Activated CD4-positive, alpha-beta memory T cell treated with anti-CD3 and anti-CD28 coated beads for 36 hours (primary cell): ENCODE results near the gene CEP250. TPM values are rescaled to one million over a fixed set of nuclear protein-coding genes. Genes with fewer than 3 reads are reported as not detected.
A peak's percentile ranks its signal among the peaks of the same experiment; 100 is the strongest.

Source experiments
- CTCF ChIA-PET: fragments of 350-600 bp; sonication (Branson Sonifier 250); formaldehyde crosslinking; loops from one replicate; lab custom pipeline; 2021; ENCODE audit warnings: antibody characterized with exemption, inconsistent platforms; lab: Charles Lee
- POLR2A ChIA-PET: fragments of 350-600 bp; sonication (Branson Sonifier 250); formaldehyde crosslinking; loops from one replicate; lab custom pipeline; 2021; ENCODE audit warnings: antibody characterized with exemption; lab: Charles Lee
- DNase-seq: peaks from one replicate; pipeline ENCODE4 v3.0.0-alpha.2; 2020
- H3K27ac Mint-ChIP-seq: one replicate; pipeline ENCODE4 v1.8.0; 2021; ENCODE audit warnings: mixed read lengths
- H3K27me3 Mint-ChIP-seq: one replicate; pipeline ENCODE4 v1.8.0; 2021; ENCODE audit warnings: mixed read lengths
- H3K36me3 Mint-ChIP-seq: one replicate; pipeline ENCODE4 v1.8.0; 2021; ENCODE audit warnings: mixed read lengths
- H3K4me1 Mint-ChIP-seq: one replicate; pipeline ENCODE4 v1.8.0; 2021; ENCODE audit warnings: low read depth, mixed read lengths
- H3K4me3 Mint-ChIP-seq: one replicate; pipeline ENCODE4 v1.8.0; 2021; ENCODE audit warnings: mild to moderate bottlenecking, mixed read lengths
- H3K9me3 Mint-ChIP-seq: one replicate; pipeline ENCODE4 v1.8.0; 2021; ENCODE audit warnings: mixed read lengths
- intact Hi-C: fragments of 100-400 bp; cut with micrococcal nuclease; formaldehyde crosslinking; loops from one replicate; pipeline ENCODE4 v1.15.1; 2023
- total RNA-seq, 2 experiments: library from RNA; stranded (reverse); gene quantifications; one replicate each; pipeline ENCODE4 v1.2.3, GENCODE V29; 2021

CEP250 gene, protein sequence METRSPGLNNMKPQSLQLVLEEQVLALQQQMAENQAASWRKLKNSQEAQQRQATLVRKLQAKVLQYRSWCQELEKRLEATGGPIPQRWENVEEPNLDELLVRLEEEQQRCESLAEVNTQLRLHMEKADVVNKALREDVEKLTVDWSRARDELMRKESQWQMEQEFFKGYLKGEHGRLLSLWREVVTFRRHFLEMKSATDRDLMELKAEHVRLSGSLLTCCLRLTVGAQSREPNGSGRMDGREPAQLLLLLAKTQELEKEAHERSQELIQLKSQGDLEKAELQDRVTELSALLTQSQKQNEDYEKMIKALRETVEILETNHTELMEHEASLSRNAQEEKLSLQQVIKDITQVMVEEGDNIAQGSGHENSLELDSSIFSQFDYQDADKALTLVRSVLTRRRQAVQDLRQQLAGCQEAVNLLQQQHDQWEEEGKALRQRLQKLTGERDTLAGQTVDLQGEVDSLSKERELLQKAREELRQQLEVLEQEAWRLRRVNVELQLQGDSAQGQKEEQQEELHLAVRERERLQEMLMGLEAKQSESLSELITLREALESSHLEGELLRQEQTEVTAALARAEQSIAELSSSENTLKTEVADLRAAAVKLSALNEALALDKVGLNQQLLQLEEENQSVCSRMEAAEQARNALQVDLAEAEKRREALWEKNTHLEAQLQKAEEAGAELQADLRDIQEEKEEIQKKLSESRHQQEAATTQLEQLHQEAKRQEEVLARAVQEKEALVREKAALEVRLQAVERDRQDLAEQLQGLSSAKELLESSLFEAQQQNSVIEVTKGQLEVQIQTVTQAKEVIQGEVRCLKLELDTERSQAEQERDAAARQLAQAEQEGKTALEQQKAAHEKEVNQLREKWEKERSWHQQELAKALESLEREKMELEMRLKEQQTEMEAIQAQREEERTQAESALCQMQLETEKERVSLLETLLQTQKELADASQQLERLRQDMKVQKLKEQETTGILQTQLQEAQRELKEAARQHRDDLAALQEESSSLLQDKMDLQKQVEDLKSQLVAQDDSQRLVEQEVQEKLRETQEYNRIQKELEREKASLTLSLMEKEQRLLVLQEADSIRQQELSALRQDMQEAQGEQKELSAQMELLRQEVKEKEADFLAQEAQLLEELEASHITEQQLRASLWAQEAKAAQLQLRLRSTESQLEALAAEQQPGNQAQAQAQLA (N-terminal part only)
- 10 to 100 TPM; 47.2 to 60.8 TPM for total RNA-seq

DNA sequence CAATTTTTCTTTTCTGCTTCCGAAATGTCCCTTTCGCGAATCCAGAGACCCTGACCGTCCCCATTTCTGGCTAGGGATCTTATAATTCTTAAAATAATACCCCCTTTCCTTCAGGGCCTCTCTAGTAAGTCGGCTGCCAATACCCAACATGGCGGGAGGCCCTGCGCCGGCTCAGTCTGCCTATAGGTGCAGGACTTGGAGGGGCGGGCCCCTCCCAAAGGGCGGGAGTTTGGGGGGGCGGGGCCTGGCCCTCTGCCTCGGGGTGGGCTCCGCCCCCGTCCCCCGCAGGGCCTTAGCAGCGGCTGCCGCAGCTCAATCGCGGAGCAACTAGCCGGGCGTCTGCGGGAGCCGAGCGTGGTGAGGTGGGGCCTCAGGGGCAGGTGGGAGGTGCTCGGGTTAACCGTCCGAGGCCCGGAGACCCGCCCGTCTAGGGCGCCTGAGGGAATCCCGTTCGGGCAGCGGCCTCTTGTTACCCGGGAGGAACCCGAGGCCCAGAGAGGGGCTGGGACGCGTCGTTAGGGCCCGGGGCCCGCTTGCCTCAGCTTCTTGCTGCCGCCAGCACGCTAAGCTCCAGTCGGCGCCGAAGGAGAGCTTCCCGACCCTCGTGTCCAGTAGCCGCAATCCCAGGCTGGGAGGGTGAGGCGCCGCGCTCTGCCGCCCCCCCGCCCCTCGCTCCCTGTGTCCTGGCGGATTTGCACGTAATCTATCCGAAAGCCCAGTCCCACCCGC, at the start of gene CEP250:
CEP250 (plus strand) TSS at position 718 of the 729 bp plus-strand sequence. CDS start 6,770 bp downstream, outside the sequence.
- Mint-ChIP-seq H3K4me1 (peaks cover 28% of the 10 kb centered on the region), H3K9me3 (no peaks in the 10 kb centered on the region), H3K36me3 (no peaks in the 10 kb centered on the region), H3K4me3 (peak within 1 kb of the TSS; percentile 88), H3K27ac (peak within 1 kb of the TSS; percentile 97), H3K27me3 (no peaks in the 10 kb centered on the region)
- intact Hi-C loops: loop anchor here (1.0 to 10.0 kb wide), 6 partner anchors 87 to 360 kb away; partner anchors contain the start of genes CPNE1, EDEM2, ERGIC3 and RBM12
- peak; percentile 95 for DNase-seq
- POLR2A ChIA-PET: interaction anchor here (0.6 to 2.1 kb wide), 15 partner anchors 10 to 439 kb away, joined by 3 to 15 read pairs (median 4); partner anchors contain the start of genes EDEM2, ERGIC3 and RBM39
- CTCF ChIA-PET: interaction anchor here (0.9 to 3.9 kb wide), 10 partner anchors 9 to 499 kb away, joined by 3 to 49 read pairs (median 6); partner anchors contain the start of genes EIF6 and SCAND1

DNA sequence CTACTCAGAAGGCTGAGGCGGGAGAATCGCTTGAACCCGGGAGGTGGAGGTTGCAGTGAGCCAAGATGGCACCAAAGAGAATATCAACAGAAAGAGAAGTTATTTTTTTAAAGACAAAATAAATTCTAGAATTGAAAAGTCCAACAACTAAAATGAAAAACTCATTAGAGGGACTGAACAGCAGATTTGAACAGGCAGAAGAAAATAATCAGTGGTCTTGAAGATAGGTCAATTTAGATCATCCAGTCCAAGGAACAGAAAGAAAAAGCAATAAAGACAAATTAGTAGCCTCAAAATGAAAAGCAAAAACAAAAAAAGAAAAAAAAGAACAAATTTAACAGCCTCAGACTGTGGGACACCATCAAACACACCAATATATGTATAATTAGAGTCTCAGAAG, 49.6 kb upstream of the CEP250 start:
- CTCF ChIA-PET: interaction anchor here (1.2 kb wide), 1 partner anchor 11 kb away, joined by 3 read pairs; no protein-coding TSS in a partner anchor
- Mint-ChIP-seq H3K4me3 (no peak overlapping the region), H3K27me3 (no peaks in the 10 kb centered on the region), H3K36me3 (peaks cover 36% of the 10 kb centered on the region), H3K27ac (no peak overlapping the region), H3K9me3 (peaks cover 9% of the 10 kb centered on the region), H3K4me1 (peaks cover 13% of the 10 kb centered on the region)
- POLR2A ChIA-PET: no interaction called here
- DNase-seq: no peak
- intact Hi-C loops: no loop called here

- Mint-ChIP-seq H3K9me3 (peaks cover 9% of the 10 kb centered on the region), H3K27me3 (no peaks in the 10 kb centered on the region), H3K27ac (no peak overlapping the region), H3K4me1 (peaks cover 20% of the 10 kb centered on the region), H3K36me3 (peaks cover 36% of the 10 kb centered on the region), H3K4me3 (no peak overlapping the region)
- no peak for DNase-seq
- intact Hi-C loops: no loop called here
- POLR2A ChIA-PET: interaction anchor here (0.6 kb wide), 1 partner anchor 62 kb away, joined by 4 read pairs; no protein-coding TSS in a partner anchor
- CTCF ChIA-PET: no interaction called here
These were observed 47.1 kb upstream of the CEP250 start for GRCh38 chr20:35408270-35408669.

GRCh38 chr20:35409542-35409941, 45.9 kb upstream of the CEP250 start:
- no peak for DNase-seq
- Mint-ChIP-seq H3K27ac (no peak overlapping the region), H3K9me3 (peaks cover 9% of the 10 kb centered on the region), H3K27me3 (no peaks in the 10 kb centered on the region), H3K4me3 (no peak overlapping the region), H3K4me1 (peaks cover 19% of the 10 kb centered on the region), H3K36me3 (peaks cover 31% of the 10 kb centered on the region)
- CTCF ChIA-PET: no interaction called here
- intact Hi-C loops: no loop called here
- POLR2A ChIA-PET: no interaction called here

GRCh38 chr20:35410613-35411012, 44.8 kb upstream of the CEP250 start:
- peaks cover 23% of the 10 kb centered on the region for H3K36me3 Mint-ChIP-seq
- no peaks in the 10 kb centered on the region for H3K27me3 Mint-ChIP-seq
- ChIA-PET CTCF (no interaction called here), POLR2A (no interaction called here)
- no peak for DNase-seq
- intact Hi-C loops: loop anchor here (5.0 kb wide), 1 partner anchor 37 kb away; no protein-coding TSS in a partner anchor
- H3K9me3 Mint-ChIP-seq: peaks cover 6% of the 10 kb centered on the region
- no peak overlapping the region for H3K27ac Mint-ChIP-seq
- H3K4me1 Mint-ChIP-seq: peaks cover 11% of the 10 kb centered on the region
- H3K4me3 Mint-ChIP-seq: peak overlapping the region; percentile 89

DNA sequence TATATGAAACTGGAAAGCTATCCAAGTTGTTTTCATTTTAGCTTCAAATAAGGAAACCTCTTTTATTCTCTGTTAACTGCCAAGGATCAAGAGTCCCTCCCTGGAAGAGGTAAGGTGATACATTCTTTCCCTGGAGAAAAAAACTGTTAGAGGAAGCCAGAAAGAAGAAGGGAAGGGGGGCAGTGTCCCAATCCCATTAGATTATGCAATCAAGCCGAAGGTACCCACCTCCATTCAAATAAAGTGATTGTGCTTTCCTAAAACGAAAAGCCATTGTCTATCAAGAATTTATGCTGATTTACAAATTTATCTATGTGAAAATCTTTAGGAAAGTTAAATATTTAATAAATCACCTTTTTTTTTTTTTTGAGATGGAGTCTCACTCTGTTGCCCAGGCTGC, 34.1 kb upstream of the CEP250 start:
- no peak overlapping the region for H3K4me3 Mint-ChIP-seq
- peaks cover 11% of the 10 kb centered on the region for H3K27me3 Mint-ChIP-seq
- H3K36me3 Mint-ChIP-seq: no peaks in the 10 kb centered on the region
- no peaks in the 10 kb centered on the region for H3K4me1 Mint-ChIP-seq
- H3K9me3 Mint-ChIP-seq: no peaks in the 10 kb centered on the region
- no peak for DNase-seq
- intact Hi-C loops: no loop called here
- ChIA-PET CTCF (interaction anchor here (0.7 kb wide), 1 partner anchor 26 kb away, joined by 3 read pairs; no protein-coding TSS in a partner anchor), POLR2A (no interaction called here)
- no peak overlapping the region for H3K27ac Mint-ChIP-seq

DNA sequence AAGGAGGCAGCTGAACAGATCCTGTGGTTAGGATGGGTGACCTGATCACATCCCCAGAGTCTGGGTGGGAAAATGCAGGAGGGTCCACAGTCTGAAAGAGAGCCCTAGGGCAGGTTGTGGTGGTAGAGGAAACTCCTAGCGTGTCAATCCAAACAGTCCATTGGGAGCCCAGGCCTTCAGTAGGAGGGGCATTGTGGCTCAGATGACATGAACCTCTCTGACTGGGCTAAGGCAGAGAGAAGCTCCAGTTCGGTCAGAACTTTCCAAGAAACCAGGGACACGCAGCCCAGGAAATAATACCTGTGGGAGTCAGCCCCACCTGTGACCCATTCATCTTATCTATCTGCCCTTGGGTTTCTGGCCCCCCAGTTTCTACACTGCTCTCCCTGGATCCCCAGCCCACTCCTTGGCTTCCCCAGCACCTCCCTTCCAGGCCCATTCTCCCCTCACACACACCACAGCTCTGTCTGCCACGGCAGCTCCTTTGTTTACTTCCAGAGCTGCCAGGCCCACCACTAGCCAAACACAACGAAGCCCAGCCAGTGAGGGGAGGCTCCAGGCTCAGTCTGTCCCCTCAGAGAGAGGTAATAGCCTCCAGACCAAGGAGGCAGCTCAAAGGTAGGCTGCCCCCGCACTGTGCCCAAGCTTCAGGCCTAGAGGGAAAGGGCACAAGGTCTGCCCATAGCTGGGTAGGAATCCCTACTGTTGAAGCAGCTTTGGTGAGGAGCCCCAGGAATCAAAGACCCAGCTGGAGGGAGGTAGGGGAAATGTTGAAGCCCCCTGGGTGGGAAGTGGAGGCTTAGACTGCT, 23.6 kb upstream of the CEP250 start:
- Mint-ChIP-seq H3K9me3 (no peaks in the 10 kb centered on the region), H3K4me3 (no peak overlapping the region), H3K27ac (no peak overlapping the region), H3K4me1 (no peaks in the 10 kb centered on the region), H3K36me3 (no peaks in the 10 kb centered on the region), H3K27me3 (no peaks in the 10 kb centered on the region)
- no peak for DNase-seq
- intact Hi-C loops: no loop called here
- POLR2A ChIA-PET: no interaction called here
- CTCF ChIA-PET: interaction anchor here (0.6 to 2.1 kb wide), 5 partner anchors 13 to 557 kb away, joined by 3 to 10 read pairs (median 3); no protein-coding TSS in a partner anchor

DNA sequence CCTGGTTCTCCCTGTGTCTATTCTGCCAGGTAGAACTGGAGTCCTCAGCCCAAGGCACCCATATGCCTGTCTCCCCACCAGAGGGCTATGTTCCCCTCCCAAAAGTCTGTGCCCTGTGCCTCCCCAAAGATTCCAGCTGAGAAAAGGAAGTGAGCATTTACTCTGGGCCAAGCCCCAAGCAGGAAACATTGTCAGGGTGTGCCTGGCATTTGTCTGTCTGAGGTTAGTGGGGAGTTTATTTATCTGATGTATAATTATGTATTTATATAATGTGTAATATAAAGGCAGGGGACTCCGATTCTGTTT, 23.0 kb upstream of the CEP250 start:
- Mint-ChIP-seq H3K4me3 (no peak overlapping the region), H3K36me3 (no peaks in the 10 kb centered on the region), H3K27me3 (no peaks in the 10 kb centered on the region), H3K9me3 (no peaks in the 10 kb centered on the region), H3K4me1 (no peaks in the 10 kb centered on the region), H3K27ac (no peak overlapping the region)
- POLR2A ChIA-PET: no interaction called here
- no peak for DNase-seq
- CTCF ChIA-PET: interaction anchor here (1.0 to 2.1 kb wide), 3 partner anchors 13 to 129 kb away, joined by 3 to 10 read pairs (median 3); no protein-coding TSS in a partner anchor
- intact Hi-C loops: no loop called here

- H3K9me3 Mint-ChIP-seq: no peaks in the 10 kb centered on the region
- DNase-seq: no peak
- intact Hi-C loops: no loop called here
- H3K27ac Mint-ChIP-seq: no peak overlapping the region
- ChIA-PET CTCF (no interaction called here), POLR2A (no interaction called here)
- no peak overlapping the region for H3K4me3 Mint-ChIP-seq
- H3K4me1 Mint-ChIP-seq: no peaks in the 10 kb centered on the region
- no peaks in the 10 kb centered on the region for H3K27me3 Mint-ChIP-seq
- no peaks in the 10 kb centered on the region for H3K36me3 Mint-ChIP-seq
These were observed 22.1 kb upstream of the CEP250 start for GRCh38 chr20:35433337-35433736.

DNA sequence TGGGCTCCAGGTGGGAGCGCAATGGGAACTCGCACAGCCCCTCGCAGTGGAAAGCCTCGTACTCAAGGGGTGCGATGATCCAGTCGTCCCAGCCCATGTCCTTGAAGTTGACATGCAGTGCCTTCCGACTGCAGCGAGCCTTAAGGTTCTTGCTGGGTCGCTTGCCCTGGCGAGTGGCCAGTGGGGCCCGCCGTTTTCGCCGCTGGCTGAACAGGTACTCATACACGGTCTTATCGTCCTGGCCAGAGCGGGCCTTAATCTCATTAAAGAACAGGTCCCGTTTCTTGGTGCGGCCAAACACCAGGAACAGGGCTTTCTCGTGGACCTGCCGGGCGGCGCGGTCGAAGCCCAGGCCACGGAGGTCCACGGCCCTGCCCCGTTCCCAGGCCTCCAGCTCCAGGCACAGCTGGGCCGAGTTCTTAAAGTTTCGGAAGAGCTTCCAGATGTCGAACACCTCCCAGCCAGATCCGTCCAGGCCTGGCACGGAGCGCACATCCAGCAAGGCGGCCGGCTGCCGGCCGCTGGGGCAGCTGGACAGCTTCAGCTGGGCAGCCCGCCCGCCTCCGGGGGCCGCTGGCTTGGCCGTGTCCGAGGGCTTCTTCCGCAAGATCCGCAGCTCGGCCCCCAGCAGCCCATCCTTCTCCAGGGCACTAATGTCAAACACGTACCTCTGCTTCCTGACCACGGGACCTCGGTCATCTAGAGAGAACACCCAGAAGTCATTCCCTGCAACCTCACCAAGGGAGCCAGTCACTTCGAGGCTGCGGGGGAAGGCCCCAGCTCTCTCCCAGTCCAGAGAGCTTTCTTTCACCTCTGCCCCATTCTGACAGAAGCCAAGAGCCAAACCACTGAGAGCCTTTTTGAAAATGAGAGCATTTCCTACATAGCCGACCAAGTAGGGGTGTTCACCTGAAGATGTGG, 21.1 kb upstream of the CEP250 start:
- Mint-ChIP-seq H3K27ac (no peak overlapping the region), H3K4me3 (no peak overlapping the region), H3K4me1 (no peaks in the 10 kb centered on the region), H3K36me3 (no peaks in the 10 kb centered on the region), H3K9me3 (no peaks in the 10 kb centered on the region), H3K27me3 (no peaks in the 10 kb centered on the region)
- intact Hi-C loops: no loop called here
- DNase-seq: no peak
- ChIA-PET POLR2A (no interaction called here), CTCF (interaction anchor here (1.4 kb wide), 1 partner anchor 30 kb away, joined by 3 read pairs; no protein-coding TSS in a partner anchor)
